DOHH2 (cell line): ENCODE results near the gene TGDS.
"Not testable (repeated sequence)": the region's sequence is repeated elsewhere in the genome, so short reads cannot be mapped to it uniquely, and the experiment has no call there.

ENCODE experiments used
- CTCF ChIP-seq: fragments of 200-600 bp; sonication (generic); IDR thresholded peaks from one replicate; pipeline ENCODE4 v1.5.1; 2014; ENCODE audit warnings: antibody characterized with exemption, mild to moderate bottlenecking, low read depth, low read length; ENCODE audit not compliant: poor library complexity, severe bottlenecking
- EZH2phosphoT487 ChIP-seq: fragments of 200-600 bp; sonication (generic); IDR thresholded peaks from 2 replicates; pipeline ENCODE4 v1.6.1; 2017; ENCODE audit warnings: borderline replicate concordance, mild to moderate bottlenecking, antibody characterized with exemption, low read length, moderate library complexity, mixed read lengths

DNA sequence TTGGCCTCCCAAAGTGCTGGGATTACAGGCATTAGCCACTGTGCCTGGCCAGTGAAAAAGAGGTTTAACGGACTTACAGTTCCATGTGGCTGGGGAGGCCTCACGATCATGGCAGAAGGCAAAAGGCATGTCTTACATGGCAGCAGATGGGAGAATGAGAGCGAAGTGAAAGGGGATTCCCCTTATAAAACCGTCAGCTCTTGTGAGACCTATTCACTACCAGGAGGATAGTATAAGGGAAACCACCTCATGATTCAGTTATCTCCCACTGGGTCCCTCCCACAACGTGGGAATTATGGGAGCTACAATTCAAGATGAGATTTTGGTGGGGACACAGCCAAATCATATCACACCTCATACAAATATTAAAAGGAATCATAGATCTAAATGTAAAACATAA is 40.1 kb upstream of the TGDS start:
- not testable (repeated sequence) for TF ChIP-seq CTCF, EZH2phosphoT487
